Kidney epithelial cell (primary cell): ENCODE results near the gene FAM204A. TPM values are rescaled to one million over a fixed set of nuclear protein-coding genes. Genes with fewer than 3 reads are reported as not detected.

Experiments used
- DNase-seq: peaks from one replicate; pipeline ENCODE4 v3.0.0-alpha.2; 2010; ENCODE audit warnings: low read depth
- H3K27me3 ChIP-seq: 2 replicates; pipeline ENCODE4 v1.6.0; 2011; ENCODE audit warnings: low read length; ENCODE audit not compliant: control insufficient read depth, insufficient read depth
- H3K36me3 ChIP-seq: 2 replicates; pipeline ENCODE4 v1.5.1; 2011; ENCODE audit warnings: low read length; ENCODE audit not compliant: control insufficient read depth, insufficient read depth
- H3K4me3 ChIP-seq: 2 replicates; pipeline ENCODE4 v1.5.1; 2011; ENCODE audit warnings: low read depth, mild to moderate bottlenecking, control low read depth, low read length
- CTCF ChIP-seq: IDR thresholded peaks from 2 replicates; pipeline ENCODE4 v1.5.1; 2011; ENCODE audit warnings: mild to moderate bottlenecking, moderate library complexity, low read length, control low read depth, inconsistent platforms; ENCODE audit not compliant: insufficient read depth, poor library complexity, severe bottlenecking
- total RNA-seq: library from RNA; depleted of rRNA; stranded (reverse); fragments of >200 nt; gene quantifications from 2 replicates; pipeline ENCODE4 v1.2.3, GENCODE V29; 2015

The FAM204A gene
- total RNA-seq, 1 donor from 2014 or later: 77.2 TPM

DNA sequence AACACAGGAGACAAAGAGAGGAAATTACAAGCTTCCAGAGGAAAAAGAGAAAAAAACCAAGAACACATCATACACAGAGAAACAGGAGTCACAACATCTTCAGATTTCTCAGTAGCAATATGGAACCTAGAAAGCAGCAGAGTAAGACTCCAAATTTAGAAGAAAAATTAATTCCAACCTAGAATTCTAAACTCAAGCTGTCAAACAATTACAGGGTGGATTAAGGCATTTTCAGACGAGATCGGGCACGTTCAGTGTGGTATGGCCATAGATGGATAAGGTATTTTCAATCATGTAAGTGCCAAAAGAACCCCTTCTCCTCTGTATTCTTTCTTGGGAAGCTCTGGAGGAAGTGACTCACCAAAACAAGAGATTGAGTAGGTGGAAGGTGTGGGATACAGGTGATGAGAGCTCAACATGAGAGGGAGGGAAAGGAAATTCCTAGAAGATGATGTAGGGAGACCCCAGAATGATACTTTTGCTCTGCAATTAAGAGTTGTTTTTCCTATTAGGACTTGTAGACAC lies 51.6 kb downstream of the FAM204A start:
- Histone ChIP-seq H3K4me3 (no peak overlapping the region), H3K27me3 (no peaks in the 10 kb centered on the region), H3K36me3 (no peaks in the 10 kb centered on the region)
- TF ChIP-seq CTCF: no peak
- DNase-seq: no peak

DNA sequence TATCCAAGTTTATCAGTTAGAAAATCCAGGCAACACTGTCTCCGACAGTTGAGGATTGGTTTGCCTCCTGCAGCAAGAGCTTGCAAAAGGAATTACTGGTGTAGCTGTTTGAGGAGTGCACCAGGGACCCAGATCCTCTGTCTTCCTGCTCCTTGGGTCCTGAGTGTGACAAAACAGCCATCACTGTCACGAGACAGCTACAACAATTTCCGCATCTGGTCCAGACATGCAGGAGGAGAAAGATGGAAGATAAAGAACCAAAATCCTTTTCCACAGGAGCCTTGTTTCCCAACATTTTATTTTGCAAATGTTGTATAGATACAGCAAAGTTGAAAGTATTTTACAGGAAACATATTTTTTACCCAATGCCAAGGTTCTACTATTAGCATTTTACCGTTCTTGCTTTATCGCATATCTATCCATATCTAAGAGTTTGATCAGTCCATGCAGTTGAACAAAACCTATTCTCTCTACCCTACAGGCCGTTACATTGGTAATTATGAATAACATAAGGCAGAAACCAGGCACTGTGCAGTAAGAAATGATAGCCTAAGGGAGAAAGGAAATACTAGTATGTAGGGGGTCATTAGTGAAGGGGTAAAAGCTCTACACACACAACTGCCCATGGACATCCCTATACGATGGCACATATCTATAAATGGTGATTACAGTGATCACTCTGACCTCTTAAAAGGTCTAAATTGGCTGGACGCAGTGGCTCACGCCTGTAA lies 54.9 kb downstream of the FAM204A start:
- H3K36me3 ChIP-seq: no peaks in the 10 kb centered on the region
- TF ChIP-seq CTCF: no peak
- H3K27me3 ChIP-seq: no peaks in the 10 kb centered on the region
- no peak for DNase-seq
- H3K4me3 ChIP-seq: no peak overlapping the region

GRCh38 chr10:118286051-118286838 lies 55.9 kb downstream of the FAM204A start:
- H3K27me3 ChIP-seq: no peaks in the 10 kb centered on the region
- no peak for DNase-seq
- H3K36me3 ChIP-seq: no peaks in the 10 kb centered on the region
- TF ChIP-seq CTCF: no peak
- no peak overlapping the region for H3K4me3 ChIP-seq

DNA sequence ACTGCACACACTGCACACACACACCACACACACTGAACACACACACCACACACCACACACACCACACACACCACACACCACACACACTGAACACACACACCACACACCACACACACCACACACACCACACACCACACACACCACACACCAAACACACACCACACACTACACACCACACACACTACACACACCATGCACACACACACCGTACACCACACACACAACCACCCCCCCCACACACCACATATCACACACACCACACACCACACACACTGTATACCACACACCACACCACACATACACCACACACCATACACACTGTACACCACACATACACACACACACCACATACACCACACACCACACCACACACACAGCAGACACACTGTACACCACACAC lies 59.5 kb downstream of the FAM204A start:
- Histone ChIP-seq H3K4me3 (no peak overlapping the region), H3K27me3 (no peaks in the 10 kb centered on the region), H3K36me3 (no peaks in the 10 kb centered on the region)
- TF ChIP-seq CTCF: no peak
- no peak for DNase-seq

DNA sequence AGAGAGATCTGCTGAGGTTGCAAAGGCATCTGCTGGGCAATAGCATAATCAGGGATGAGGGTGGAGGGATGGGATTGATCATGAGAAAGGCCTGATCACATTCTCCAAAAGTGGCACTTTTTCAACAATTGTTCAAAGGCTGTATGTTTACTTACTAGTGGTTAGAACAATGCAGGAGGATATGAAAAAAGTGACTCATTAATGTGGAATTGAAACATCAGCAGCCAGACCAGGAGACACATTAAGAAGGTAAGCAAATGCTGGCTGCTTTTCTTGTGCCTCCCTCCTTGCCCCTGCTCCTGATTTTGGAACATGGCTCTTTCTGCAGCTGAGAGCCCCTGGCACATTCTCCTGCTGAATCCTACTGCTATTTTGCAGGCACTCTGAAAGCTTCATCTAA lies 63.5 kb downstream of the FAM204A start:
- TF ChIP-seq CTCF: no peak
- H3K4me3 ChIP-seq: no peak overlapping the region
- DNase-seq: peak; percentile 39
- H3K27me3 ChIP-seq: no peaks in the 10 kb centered on the region
- no peaks in the 10 kb centered on the region for H3K36me3 ChIP-seq
